GM11168 (cell line): ENCODE data around the gene AIP.
"Not testable (repeated sequence)": the region's sequence is repeated elsewhere in the genome, so short reads cannot be mapped to it uniquely, and the experiment has no call there.

Source experiments
- in situ Hi-C: fragments of 300-500 bp; cut with MboI; formaldehyde crosslinking; loops from one replicate; pipeline ENCODE4 v1.12.0; 2022; ENCODE audit warnings: low sequenced_read_pairs; ENCODE audit not compliant: unreplicated experiment

AIP gene

GRCh38 chr11:67504005-67504949 lies 21.5 kb downstream of the AIP start:
- in situ Hi-C loops: loop anchor here (10.0 kb wide), 1 partner anchor 99 kb away; the partner anchor contains the start of genes PPP1CA and TBC1D10C

GRCh38 chr11:67504950-67505581 lies 22.2 kb downstream of the AIP start, which contains the start of gene PITPNM1:
Gene PITPNM1, minus strand, starts transcription at chr11:67505363. Its CDS starts 1,183 bp downstream, at chr11:67504180.
- in situ Hi-C loops: loop anchor here (10.0 kb wide), 1 partner anchor 100 kb away; the partner anchor contains the start of genes PPP1CA and TBC1D10C

- in situ Hi-C loops: loop anchor here (10.0 kb wide), 1 partner anchor 101 kb away; the partner anchor contains the start of genes PPP1CA and TBC1D10C
Measured at GRCh38 chr11:67505605-67506396, 23.0 kb downstream of the AIP start.

- in situ Hi-C loops: loop anchor here (10.0 kb wide), 1 partner anchor 102 kb away; the partner anchor contains the start of genes PPP1CA and TBC1D10C
Measured at GRCh38 chr11:67506426-67507051, 23.7 kb downstream of the AIP start.

- in situ Hi-C loops: loop anchor here (10.0 kb wide), 1 partner anchor 103 kb away; the partner anchor contains the start of genes PPP1CA and TBC1D10C
Measured at GRCh38 chr11:67507242-67507863, 24.5 kb downstream of the AIP start.

- in situ Hi-C loops: loop anchor here (10.0 kb wide), 1 partner anchor 103 kb away; the partner anchor contains the start of genes PPP1CA and TBC1D10C
Measured at GRCh38 chr11:67507864-67508485, 25.1 kb downstream of the AIP start, which contains the start of gene CDK2AP2. Gene CDK2AP2, minus strand, starts transcription at chr11:67508162. Its CDS starts 80 bp downstream, at chr11:67508082.

- in situ Hi-C loops: loop anchor here (10.0 kb wide), 1 partner anchor 104 kb away; the partner anchor contains the start of genes PPP1CA and TBC1D10C
Measured at GRCh38 chr11:67508486-67509121, 25.8 kb downstream of the AIP start.

GRCh38 chr11:67510023-67510345 lies 27.2 kb downstream of the AIP start:
- in situ Hi-C loops: no loop called here

- in situ Hi-C loops: not testable (repeated sequence)
Measured at GRCh38 chr11:67511558-67511957, 28.7 kb downstream of the AIP start.

GRCh38 chr11:67514116-67514515 lies 31.3 kb downstream of the AIP start:
- in situ Hi-C loops: no loop called here

- in situ Hi-C loops: no loop called here
Measured at GRCh38 chr11:67516806-67517205, 34.0 kb downstream of the AIP start.

GRCh38 chr11:67517784-67518552 lies 35.1 kb downstream of the AIP start:
- in situ Hi-C loops: no loop called here

- in situ Hi-C loops: no loop called here
Measured at GRCh38 chr11:67519726-67520125, 36.9 kb downstream of the AIP start.

- in situ Hi-C loops: no loop called here
Measured at GRCh38 chr11:67520856-67521824, 38.3 kb downstream of the AIP start.

GRCh38 chr11:67521924-67522323 lies 39.1 kb downstream of the AIP start:
- in situ Hi-C loops: no loop called here

GRCh38 chr11:67522338-67522737 lies 39.5 kb downstream of the AIP start:
- in situ Hi-C loops: no loop called here
